Activated CD4-positive, alpha-beta T cell treated with anti-CD3 and anti-CD28 coated beads, Interleukin-2, amount 10 ng/mL, durations not matched to agents 7 days and 5 days (primary cell): Measurements from ENCODE around the gene FAM20A. TPM values are rescaled to one million over a fixed set of nuclear protein-coding genes. Genes with fewer than 3 reads are reported as not detected.

Experiments used
- CTCF ChIA-PET: fragments of 350-600 bp; sonication (Branson Sonifier 250); formaldehyde crosslinking; loops from one replicate; lab custom pipeline; 2021; ENCODE audit warnings: antibody characterized with exemption; lab: Charles Lee
- POLR2A ChIA-PET: fragments of 350-600 bp; sonication (Branson Sonifier 250); formaldehyde crosslinking; loops from one replicate; lab custom pipeline; 2021; ENCODE audit warnings: antibody characterized with exemption; lab: Charles Lee
- DNase-seq: peaks from one replicate; pipeline ENCODE4 v3.0.0-alpha.2; 2020
- H3K27ac Mint-ChIP-seq: one replicate; pipeline ENCODE4 v1.8.0; 2021; ENCODE audit warnings: mild to moderate bottlenecking, moderate library complexity, mixed read lengths
- H3K27me3 Mint-ChIP-seq: one replicate; pipeline ENCODE4 v1.8.0; 2021; ENCODE audit warnings: mixed read lengths
- H3K36me3 Mint-ChIP-seq: one replicate; pipeline ENCODE4 v1.8.0; 2021; ENCODE audit warnings: low read depth, mixed read lengths
- H3K4me1 Mint-ChIP-seq: one replicate; pipeline ENCODE4 v1.8.0; 2021; ENCODE audit warnings: mixed read lengths
- H3K4me3 Mint-ChIP-seq: one replicate; pipeline ENCODE4 v1.8.0; 2021; ENCODE audit warnings: mild to moderate bottlenecking, moderate library complexity, mixed read lengths
- H3K9me3 Mint-ChIP-seq: one replicate; pipeline ENCODE4 v1.8.0; 2021; ENCODE audit warnings: mixed read lengths
- total RNA-seq, 2 experiments: library from RNA; stranded (reverse); gene quantifications; one replicate each; pipeline ENCODE4 v1.2.3, GENCODE V29; 2021

The FAM20A gene
- total RNA-seq, 2 experiments from 2014 or later = not detected

- Mint-ChIP-seq H3K36me3 (no peaks in the 10 kb centered on the region), H3K4me1 (peaks cover 13% of the 10 kb centered on the region), H3K27me3 (peaks cover 65% of the 10 kb centered on the region), H3K4me3 (no peak overlapping the region), H3K27ac (no peak overlapping the region), H3K9me3 (peaks cover 8% of the 10 kb centered on the region)
- CTCF ChIA-PET = interaction anchor here (0.6 kb wide), 1 partner anchor 527 kb away, joined by 3 read pairs; no protein-coding TSS in a partner anchor
- no peak for DNase-seq
- POLR2A ChIA-PET = no interaction called here
Observed at GRCh38 chr17:68603027-68603426, 1.9 kb upstream of the FAM20A start.

GRCh38 chr17:68602289-68602688 is 1.1 kb upstream of the FAM20A start:
- H3K36me3 Mint-ChIP-seq = no peaks in the 10 kb centered on the region
- H3K4me1 Mint-ChIP-seq = peaks cover 13% of the 10 kb centered on the region
- H3K27me3 Mint-ChIP-seq = peaks cover 65% of the 10 kb centered on the region
- DNase-seq = no peak
- no peak overlapping the region for H3K4me3 Mint-ChIP-seq
- CTCF ChIA-PET = no interaction called here
- H3K9me3 Mint-ChIP-seq = peaks cover 2% of the 10 kb centered on the region
- POLR2A ChIA-PET = no interaction called here
- H3K27ac Mint-ChIP-seq = no peak overlapping the region

DNA sequence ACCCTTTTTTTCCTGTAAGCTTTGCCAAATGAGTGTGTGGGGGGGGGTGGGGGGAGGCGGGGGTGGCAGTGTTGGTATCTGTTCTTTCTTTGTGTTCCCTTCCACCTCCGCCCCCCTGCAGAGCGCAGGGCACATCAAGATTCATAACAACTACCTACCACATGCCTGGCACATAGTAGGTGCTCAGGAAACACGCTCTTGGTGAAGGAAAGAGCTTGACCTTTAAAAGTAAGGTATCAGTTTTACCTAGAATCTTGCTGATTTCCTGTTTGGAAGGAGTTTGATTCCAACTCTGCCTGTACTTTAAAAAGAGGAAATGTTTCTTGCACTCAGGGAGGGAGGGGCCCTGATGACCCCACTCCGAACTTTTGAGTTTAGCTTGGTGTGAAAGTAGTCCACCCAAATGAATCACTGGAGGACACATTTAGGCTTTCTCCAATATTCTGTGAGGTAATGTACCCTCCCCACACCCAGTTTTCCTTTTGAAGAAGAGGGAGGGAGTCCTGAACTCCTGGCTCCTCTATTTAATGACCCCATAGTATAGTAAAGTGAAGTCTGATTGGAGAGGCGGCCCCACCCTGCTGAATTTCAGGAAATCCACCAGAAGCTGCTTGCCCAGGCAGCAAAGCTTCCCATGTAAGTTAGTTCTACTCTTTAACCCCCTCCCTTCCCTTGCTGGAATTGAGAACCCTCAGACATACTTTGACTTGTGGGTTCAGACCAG is 560 bp upstream of the FAM20A start:
- Mint-ChIP-seq H3K27me3 (peaks cover 70% of the 10 kb centered on the region), H3K27ac (no peak overlapping the region), H3K4me3 (peak overlapping the region; percentile 31), H3K36me3 (no peaks in the 10 kb centered on the region), H3K4me1 (peaks cover 13% of the 10 kb centered on the region), H3K9me3 (peaks cover 2% of the 10 kb centered on the region)
- POLR2A ChIA-PET = no interaction called here
- no peak for DNase-seq
- CTCF ChIA-PET = no interaction called here

DNA sequence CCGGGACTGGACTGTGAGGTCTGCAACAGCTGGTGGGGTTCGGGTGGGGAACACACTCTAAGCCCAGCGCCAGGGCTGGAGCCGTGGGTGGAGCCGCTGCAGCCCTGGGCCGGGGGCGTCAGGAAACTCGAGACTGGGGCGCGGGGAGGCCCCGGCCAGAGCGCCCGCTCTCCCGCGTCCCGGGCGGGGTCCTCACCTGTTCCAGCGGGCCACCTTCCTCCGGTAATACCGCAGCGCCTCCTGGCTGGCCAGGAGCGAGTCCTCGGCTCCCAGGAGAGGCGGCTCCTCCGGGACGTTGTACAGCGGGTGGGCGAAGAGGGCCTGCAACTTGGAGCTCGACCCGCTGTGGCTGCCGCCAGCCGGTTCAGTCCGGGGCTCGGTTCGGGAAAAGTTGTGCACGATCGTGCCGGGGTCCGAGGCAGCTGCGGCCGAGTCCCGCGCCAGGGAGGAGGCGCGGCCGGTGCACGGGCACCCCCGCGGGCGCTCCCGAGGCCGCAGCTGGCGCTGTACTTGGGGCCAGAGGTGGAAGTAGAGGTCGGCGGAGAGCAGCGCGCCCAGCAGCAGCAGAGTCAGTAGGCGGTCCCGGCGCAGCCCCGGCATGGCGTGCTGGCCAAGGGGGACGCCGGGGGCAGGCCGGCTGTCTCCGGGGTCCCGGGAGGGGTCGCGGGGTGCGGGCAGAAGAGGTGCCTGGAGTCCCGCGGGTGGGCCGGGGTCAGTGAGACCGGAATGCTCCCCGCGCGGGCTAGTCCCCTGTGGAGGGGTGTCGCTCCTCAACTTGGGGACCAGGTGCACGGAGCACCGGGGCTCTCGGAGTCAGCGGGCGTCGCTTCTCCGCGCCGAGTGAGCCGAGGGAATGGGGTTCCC is 868 bp downstream of the FAM20A start:
- POLR2A ChIA-PET = no interaction called here
- Mint-ChIP-seq H3K27ac (no peak overlapping the region), H3K27me3 (peaks cover 71% of the 10 kb centered on the region), H3K36me3 (no peaks in the 10 kb centered on the region), H3K4me1 (peaks cover 22% of the 10 kb centered on the region), H3K9me3 (no peaks in the 10 kb centered on the region), H3K4me3 (no peak overlapping the region)
- CTCF ChIA-PET = no interaction called here
- no peak for DNase-seq

DNA sequence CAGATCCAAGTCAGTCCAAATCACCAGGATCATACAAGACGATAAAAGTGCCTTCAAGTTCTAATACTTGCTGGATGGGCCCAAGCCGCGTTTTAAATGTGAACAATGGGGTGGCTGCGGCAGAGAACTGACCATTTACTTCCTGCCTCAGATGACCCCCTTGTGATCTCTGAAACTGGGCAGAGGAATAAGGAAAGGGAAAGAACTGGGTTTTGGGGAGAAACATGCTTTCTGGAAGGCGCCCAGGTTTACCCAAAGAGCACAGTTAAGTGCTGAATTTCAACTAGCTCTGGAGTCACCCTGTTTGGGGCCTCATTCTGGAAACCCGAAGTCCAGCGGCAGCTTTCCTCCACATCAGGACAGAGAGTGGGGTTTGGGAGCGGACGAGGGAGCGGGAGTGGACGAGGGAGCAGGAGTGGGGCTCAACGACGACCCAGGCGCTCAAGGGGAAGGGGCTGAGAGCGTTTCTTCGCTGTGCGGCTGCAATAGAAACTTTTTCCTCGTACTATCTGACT is 1.6 kb downstream of the FAM20A start:
- ChIA-PET CTCF (no interaction called here), POLR2A (no interaction called here)
- peaks cover 26% of the 10 kb centered on the region for H3K4me1 Mint-ChIP-seq
- H3K27me3 Mint-ChIP-seq = peaks cover 73% of the 10 kb centered on the region
- H3K9me3 Mint-ChIP-seq = no peaks in the 10 kb centered on the region
- H3K27ac Mint-ChIP-seq = no peak overlapping the region
- no peaks in the 10 kb centered on the region for H3K36me3 Mint-ChIP-seq
- DNase-seq = no peak
- H3K4me3 Mint-ChIP-seq = peak overlapping the region; percentile 52

GRCh38 chr17:68599091-68599490 is 2.1 kb downstream of the FAM20A start:
- H3K4me1 Mint-ChIP-seq = peaks cover 26% of the 10 kb centered on the region
- POLR2A ChIA-PET = interaction anchor here (0.6 kb wide), 1 partner anchor 53 kb away, joined by 10 read pairs; no protein-coding TSS in a partner anchor
- no peaks in the 10 kb centered on the region for H3K36me3 Mint-ChIP-seq
- no peaks in the 10 kb centered on the region for H3K9me3 Mint-ChIP-seq
- peaks cover 74% of the 10 kb centered on the region for H3K27me3 Mint-ChIP-seq
- no peak for DNase-seq
- no peak overlapping the region for H3K4me3 Mint-ChIP-seq
- CTCF ChIA-PET = no interaction called here
- no peak overlapping the region for H3K27ac Mint-ChIP-seq

DNA sequence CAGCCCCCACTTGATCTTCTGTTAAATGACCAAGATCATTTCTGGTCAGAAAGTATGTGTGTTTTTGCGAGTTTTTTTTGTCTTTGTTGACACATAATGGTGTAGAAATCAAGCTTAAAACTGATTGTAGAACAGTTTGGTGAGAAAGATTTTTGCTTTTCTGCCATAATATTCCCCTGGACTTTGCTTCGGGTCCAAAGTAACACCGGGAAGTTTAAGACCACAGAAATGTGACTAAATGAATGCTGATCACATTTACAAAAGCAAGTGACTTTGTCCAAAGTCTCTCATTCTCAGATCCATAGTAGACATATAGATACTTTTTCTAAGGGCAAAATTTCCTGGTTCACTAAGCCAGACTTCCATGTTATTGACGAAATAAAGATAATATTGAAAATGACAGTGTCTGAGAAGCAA is 2.6 kb downstream of the FAM20A start:
- Mint-ChIP-seq H3K9me3 (no peaks in the 10 kb centered on the region), H3K4me3 (no peak overlapping the region), H3K27me3 (peaks cover 72% of the 10 kb centered on the region), H3K4me1 (peaks cover 26% of the 10 kb centered on the region), H3K27ac (no peak overlapping the region), H3K36me3 (no peaks in the 10 kb centered on the region)
- POLR2A ChIA-PET = interaction anchor here (0.6 kb wide), 1 partner anchor 52 kb away, joined by 10 read pairs; no protein-coding TSS in a partner anchor
- CTCF ChIA-PET = no interaction called here
- DNase-seq = no peak

DNA sequence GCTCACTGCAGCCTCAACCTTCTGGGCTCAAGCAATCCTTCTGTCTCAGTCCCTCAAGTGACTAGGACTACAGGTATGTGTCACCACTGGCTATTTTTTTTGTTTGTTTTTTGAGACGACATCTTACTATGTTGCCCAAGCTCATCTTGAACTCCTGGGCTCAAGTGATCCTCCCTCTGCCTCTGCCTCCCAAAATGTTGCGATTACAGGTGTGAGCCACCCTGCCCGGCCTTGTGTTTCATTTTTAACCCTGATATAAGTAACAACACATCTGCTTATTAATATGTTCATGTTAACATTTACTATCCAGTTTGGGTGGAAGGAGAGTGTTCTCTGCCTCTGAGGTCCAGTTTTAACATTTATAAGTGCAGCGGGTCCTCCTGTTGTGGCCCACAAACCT is 3.1 kb downstream of the FAM20A start:
- Mint-ChIP-seq H3K36me3 (no peaks in the 10 kb centered on the region), H3K27me3 (peaks cover 70% of the 10 kb centered on the region), H3K27ac (no peak overlapping the region), H3K4me3 (no peak overlapping the region), H3K9me3 (no peaks in the 10 kb centered on the region), H3K4me1 (peaks cover 26% of the 10 kb centered on the region)
- DNase-seq = no peak
- ChIA-PET CTCF (no interaction called here), POLR2A (no interaction called here)

GRCh38 chr17:68596411-68596945 is 4.7 kb downstream of the FAM20A start:
- H3K4me1 Mint-ChIP-seq = peaks cover 20% of the 10 kb centered on the region
- CTCF ChIA-PET = interaction anchor here (0.8 to 2.1 kb wide), 3 partner anchors 12 to 17 kb away, joined by 3 to 8 read pairs (median 4); no protein-coding TSS in a partner anchor

GRCh38 chr17:68595986-68596385 is 5.2 kb downstream of the FAM20A start:
- H3K4me3 Mint-ChIP-seq = no peak overlapping the region
- H3K27ac Mint-ChIP-seq = no peak overlapping the region
- H3K36me3 Mint-ChIP-seq = no peaks in the 10 kb centered on the region
- H3K27me3 Mint-ChIP-seq = peaks cover 64% of the 10 kb centered on the region
- CTCF ChIA-PET = interaction anchor here (0.8 to 2.1 kb wide), 3 partner anchors 11 to 18 kb away, joined by 3 to 8 read pairs (median 4); no protein-coding TSS in a partner anchor
- no peaks in the 10 kb centered on the region for H3K9me3 Mint-ChIP-seq
- no peak for DNase-seq
- POLR2A ChIA-PET = no interaction called here
- peaks cover 19% of the 10 kb centered on the region for H3K4me1 Mint-ChIP-seq

More at GRCh38 chr17:68596411-68596945, 4.7 kb downstream of the FAM20A start:
- no peak overlapping the region for H3K4me3 Mint-ChIP-seq
- H3K36me3 Mint-ChIP-seq = no peaks in the 10 kb centered on the region
- H3K27me3 Mint-ChIP-seq = peaks cover 65% of the 10 kb centered on the region
- no peak overlapping the region for H3K27ac Mint-ChIP-seq
- DNase-seq = no peak
- POLR2A ChIA-PET = no interaction called here
- H3K9me3 Mint-ChIP-seq = no peaks in the 10 kb centered on the region

- Mint-ChIP-seq H3K27ac (no peak overlapping the region), H3K4me1 (peaks cover 19% of the 10 kb centered on the region), H3K9me3 (no peaks in the 10 kb centered on the region), H3K27me3 (peaks cover 64% of the 10 kb centered on the region), H3K36me3 (no peaks in the 10 kb centered on the region), H3K4me3 (no peak overlapping the region)
- DNase-seq = no peak
- ChIA-PET POLR2A (no interaction called here), CTCF (interaction anchor here (2.1 kb wide), 1 partner anchor 18 kb away, joined by 8 read pairs; no protein-coding TSS in a partner anchor)
Observed at GRCh38 chr17:68595496-68595895, 5.7 kb downstream of the FAM20A start.

DNA sequence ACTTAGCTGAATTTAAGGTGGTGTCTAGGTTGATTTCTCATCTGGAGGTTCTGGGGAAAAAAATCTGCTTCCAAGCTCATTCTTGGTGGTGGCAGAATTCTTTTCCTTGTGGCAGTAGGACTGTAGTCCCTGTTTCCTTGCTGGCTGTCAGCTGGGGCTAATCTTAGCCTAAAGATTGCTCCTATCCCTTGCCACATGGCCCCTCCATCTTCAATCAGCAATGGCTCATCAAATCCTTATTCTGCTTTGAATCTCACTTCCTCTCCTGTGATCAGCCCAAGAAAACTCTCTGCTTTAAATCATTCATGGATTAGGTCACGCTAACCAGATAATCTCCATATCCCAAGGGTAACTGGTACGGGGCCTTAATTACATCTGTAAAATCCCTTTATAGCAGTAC is 6.6 kb downstream of the FAM20A start:
- DNase-seq = no peak
- no peak overlapping the region for H3K4me3 Mint-ChIP-seq
- H3K27ac Mint-ChIP-seq = no peak overlapping the region
- H3K4me1 Mint-ChIP-seq = peaks cover 15% of the 10 kb centered on the region
- ChIA-PET CTCF (interaction anchor here (2.1 kb wide), 1 partner anchor 19 kb away, joined by 8 read pairs; no protein-coding TSS in a partner anchor), POLR2A (no interaction called here)
- H3K36me3 Mint-ChIP-seq = no peaks in the 10 kb centered on the region
- H3K27me3 Mint-ChIP-seq = peaks cover 60% of the 10 kb centered on the region
- no peaks in the 10 kb centered on the region for H3K9me3 Mint-ChIP-seq
